CD4-positive, alpha-beta T cell (primary cell): Measurements from ENCODE around the gene GSK3A. TPM values are rescaled to one million over a fixed set of nuclear protein-coding genes. Genes with fewer than 3 reads are reported as not detected.

ENCODE experiments used
- ATAC-seq: fragments of 200-7000 bp; cut with Tn5 transposase; one replicate; pipeline ENCODE4 v1.10.0; 2022; ENCODE audit warnings: mild to moderate bottlenecking; ENCODE audit not compliant: poor library complexity
- CTCF ChIA-PET: fragments of 350-600 bp; sonication (Branson Sonifier 250); formaldehyde crosslinking; loops from one replicate; lab custom pipeline; 2021; ENCODE audit warnings: antibody characterized with exemption, inconsistent platforms; lab: Charles Lee
- POLR2A ChIA-PET: fragments of 350-600 bp; sonication (Branson Sonifier 250); formaldehyde crosslinking; loops from one replicate; lab custom pipeline; 2021; ENCODE audit warnings: antibody characterized with exemption, inconsistent platforms; lab: Charles Lee
- DNase-seq, 14 experiments: peaks; one replicate each; pipeline ENCODE4 v3.0.0-alpha.2; 2013 to 2020; ENCODE audit warnings: mixed read lengths in 2 of 14
- H3K27ac ChIP-seq, 2 donors: one replicate each; pipeline versions ENCODE4 v1.5.1 to v1.7.0; 2013; ENCODE audit warnings: low read length in 2 of 2, low read depth in 1 of 2, mild to moderate bottlenecking in 1 of 2
- H3K27me3 ChIP-seq, 2 experiments: 1 replicate in 1 of 2; 2 replicates in 1 of 2; pipeline versions ENCODE4 v1.6.1 to v1.7.0; 2013; ENCODE audit warnings: low read length in 2 of 2, control low read depth in 1 of 2, mild to moderate bottlenecking in 1 of 2, moderate library complexity in 1 of 2; ENCODE audit not compliant: insufficient read depth in 2 of 2, control insufficient read depth in 1 of 2
- H3K36me3 ChIP-seq: one replicate; pipeline ENCODE4 v1.6.1; 2013; ENCODE audit warnings: low read length, control low read depth; ENCODE audit not compliant: insufficient read depth
- H3K4me1 ChIP-seq: one replicate; pipeline ENCODE4 v1.6.1; 2013; ENCODE audit warnings: low read length, control low read depth; ENCODE audit not compliant: insufficient read depth
- H3K4me3 ChIP-seq: one replicate; pipeline ENCODE4 v1.5.1; 2013; ENCODE audit warnings: mild to moderate bottlenecking, low read length, moderate library complexity
- H3K9me3 ChIP-seq, 2 experiments: 1 replicate in 1 of 2; 2 replicates in 1 of 2; pipeline versions ENCODE4 v1.6.1 to v1.7.0; 2013; ENCODE audit warnings: low read length in 2 of 2, mild to moderate bottlenecking in 2 of 2, control low read depth in 1 of 2, moderate library complexity in 1 of 2; ENCODE audit not compliant: control insufficient read depth in 1 of 2, insufficient read depth in 1 of 2
- H3K27ac Mint-ChIP-seq: one replicate; pipeline ENCODE4 v1.8.0; 2020; ENCODE audit warnings: mixed read lengths
- H3K27me3 Mint-ChIP-seq: one replicate; pipeline ENCODE4 v1.8.0; 2021; ENCODE audit warnings: mixed read lengths
- H3K36me3 Mint-ChIP-seq: one replicate; pipeline ENCODE4 v1.8.0; 2021; ENCODE audit warnings: low read depth, mixed read lengths
- H3K4me1 Mint-ChIP-seq: one replicate; pipeline ENCODE4 v1.8.0; 2021; ENCODE audit warnings: low read depth, mixed read lengths
- H3K4me3 Mint-ChIP-seq: one replicate; pipeline ENCODE4 v1.8.0; 2020; ENCODE audit warnings: mild to moderate bottlenecking, mixed read lengths
- H3K9me3 Mint-ChIP-seq: one replicate; pipeline ENCODE4 v1.8.0; 2020; ENCODE audit warnings: mixed read lengths
- CTCF ChIP-seq: fragments of 200-600 bp; IDR thresholded peaks from one replicate; pipeline ENCODE4 v1.8.0; 2022; ENCODE audit warnings: antibody characterized with exemption, mild to moderate bottlenecking
- intact Hi-C, 2 experiments: fragments of 100-400 bp; cut with DNase I in 1 of 2; cut with micrococcal nuclease in 1 of 2; formaldehyde crosslinking; loops; one replicate each; pipeline versions ENCODE4 v1.15.1 to v1.9.0; 2023 to 2025; cut with DNase I, micrococcal nuclease
- total RNA-seq, 174 experiments: library from RNA in 2 of 174; stranded (reverse) in 2 of 174; gene quantifications; one replicate each; pipeline ENCODE4 v1.2.3 and lab custom pipeline; 2021 to 2026

GSK3A gene
- total RNA-seq, 2 experiments from 2014 or later, result 13.6 to 13.9 TPM

DNA sequence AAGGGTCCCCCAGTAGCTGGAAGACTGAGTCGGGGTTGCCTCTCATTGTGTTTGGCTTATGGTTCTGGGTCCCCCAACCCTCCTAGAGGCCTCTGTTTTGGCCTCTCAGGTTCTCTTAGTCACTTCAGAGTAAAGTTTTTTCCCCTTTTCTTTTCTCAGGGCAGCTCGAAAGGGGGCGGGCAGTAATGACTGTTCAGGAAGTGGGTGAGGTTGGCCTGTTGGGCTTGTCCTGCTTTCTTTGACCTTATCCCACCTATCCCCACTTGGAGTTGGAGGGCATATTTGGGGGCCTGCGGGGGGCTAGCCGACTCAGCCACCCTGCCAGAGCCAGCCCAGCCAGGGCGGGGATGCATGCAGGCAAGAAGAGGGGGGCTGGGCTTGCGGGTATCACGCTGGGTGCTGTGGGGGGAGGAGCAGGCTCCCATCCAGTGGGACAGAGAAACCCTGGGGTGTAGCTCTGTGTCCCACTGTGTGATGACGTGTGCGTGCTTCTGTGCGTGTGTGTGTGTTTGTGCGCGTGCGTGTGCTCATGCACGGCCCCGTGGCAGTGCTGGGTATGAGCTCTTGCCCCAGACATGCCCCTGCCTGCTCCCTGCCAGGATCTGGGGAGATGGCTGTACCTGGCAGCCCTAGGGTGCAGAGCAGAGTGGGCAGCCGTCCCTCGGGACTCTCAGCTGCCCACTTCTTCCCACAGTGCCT, 28.1 kb upstream of the GSK3A start:
- H3K9me3 Mint-ChIP-seq, result no peaks in the 10 kb centered on the region
- ATAC-seq (peak; percentile 25), DNase-seq (peak in 13 of 14 experiments; percentile 33 to 92 (median 63))
- CTCF ChIA-PET, result interaction anchor here (0.9 to 3.2 kb wide), 5 partner anchors 9 to 26 kb away, joined by 3 to 27 read pairs (median 4); no protein-coding TSS in a partner anchor
- intact Hi-C loops, result no loop called here
- Histone ChIP-seq H3K27ac (peak overlapping the region; percentile 91 to 93), H3K4me3 (peak overlapping the region; percentile 65), H3K9me3 (no peaks in the 10 kb centered on the region), H3K36me3 (peaks cover 35% of the 10 kb centered on the region), H3K27me3 (no peaks in the 10 kb centered on the region), H3K4me1 (peaks cover 51% of the 10 kb centered on the region)
- H3K27ac Mint-ChIP-seq, result no peak overlapping the region
- POLR2A ChIA-PET, result interaction anchor here (0.6 to 4.4 kb wide), 12 partner anchors 9 to 891 kb away, joined by 3 to 59 read pairs (median 6); partner anchors contain the start of genes ERF, GSK3A, PAFAH1B3 and PRR19
- peak overlapping the region; percentile 92 for H3K4me3 Mint-ChIP-seq
- TF ChIP-seq CTCF, result no peak
- H3K36me3 Mint-ChIP-seq, result peaks cover 30% of the 10 kb centered on the region
- H3K27me3 Mint-ChIP-seq, result no peaks in the 10 kb centered on the region
- H3K4me1 Mint-ChIP-seq, result peaks cover 31% of the 10 kb centered on the region

GRCh38 chr19:42269478-42270345, 27.3 kb upstream of the GSK3A start:
- no peaks in the 10 kb centered on the region for H3K9me3 Mint-ChIP-seq
- H3K4me1 Mint-ChIP-seq, result peaks cover 24% of the 10 kb centered on the region
- ChIA-PET CTCF (interaction anchor here (1.1 to 3.2 kb wide), 4 partner anchors 10 to 27 kb away, joined by 3 to 27 read pairs (median 8); no protein-coding TSS in a partner anchor), POLR2A (interaction anchor here (1.1 to 4.4 kb wide), 11 partner anchors 10 to 193 kb away, joined by 3 to 59 read pairs (median 6); partner anchors contain the start of genes ERF, GSK3A, PAFAH1B3 and PRR19)
- DNase-seq, result peak in 2 of 14 experiments; percentile 6 to 51
- H3K4me3 Mint-ChIP-seq, result peak overlapping the region; percentile 92
- no peak for ATAC-seq
- H3K27me3 Mint-ChIP-seq, result no peaks in the 10 kb centered on the region
- no peak for TF ChIP-seq CTCF
- Histone ChIP-seq H3K36me3 (peaks cover 28% of the 10 kb centered on the region), H3K4me1 (peaks cover 44% of the 10 kb centered on the region), H3K27ac (peak overlapping the region; percentile 91 to 93), H3K4me3 (peak overlapping the region; percentile 65), H3K27me3 (no peaks in the 10 kb centered on the region), H3K9me3 (no peaks in the 10 kb centered on the region)
- intact Hi-C loops, result no loop called here
- peaks cover 24% of the 10 kb centered on the region for H3K36me3 Mint-ChIP-seq
- no peak overlapping the region for H3K27ac Mint-ChIP-seq
